HG03175 (cell line): ENCODE results near the gene IL36A.

ENCODE experiments used
- ATAC-seq: cut with Tn5 transposase; IDR thresholded peaks from one replicate; pipeline ENCODE4 v1.9.1; 2021; ENCODE audit warnings: mild to moderate bottlenecking, moderate library complexity; ENCODE audit not compliant: unreplicated experiment

IL36A gene

GRCh38 chr2:113046465-113046864 lies 41.2 kb downstream of the IL36A start:
- ATAC-seq = no peak

GRCh38 chr2:113050921-113051895 lies 45.9 kb downstream of the IL36A start:
- no peak for ATAC-seq

- no peak for ATAC-seq
Measured at GRCh38 chr2:113052396-113052917, 47.2 kb downstream of the IL36A start, which contains the start of gene IL36B. Gene IL36B (minus strand): TSS chr2:113052867.

- no peak for ATAC-seq
Measured at GRCh38 chr2:113053666-113054065, 48.4 kb downstream of the IL36A start.

- no peak for ATAC-seq
Measured at GRCh38 chr2:113054066-113054465, 48.8 kb downstream of the IL36A start.

- ATAC-seq = no peak
Measured at GRCh38 chr2:113056521-113056920, 51.3 kb downstream of the IL36A start.

GRCh38 chr2:113057117-113057516 lies 51.9 kb downstream of the IL36A start:
- no peak for ATAC-seq
